ENCODE data around the gene ELP5.

DNA sequence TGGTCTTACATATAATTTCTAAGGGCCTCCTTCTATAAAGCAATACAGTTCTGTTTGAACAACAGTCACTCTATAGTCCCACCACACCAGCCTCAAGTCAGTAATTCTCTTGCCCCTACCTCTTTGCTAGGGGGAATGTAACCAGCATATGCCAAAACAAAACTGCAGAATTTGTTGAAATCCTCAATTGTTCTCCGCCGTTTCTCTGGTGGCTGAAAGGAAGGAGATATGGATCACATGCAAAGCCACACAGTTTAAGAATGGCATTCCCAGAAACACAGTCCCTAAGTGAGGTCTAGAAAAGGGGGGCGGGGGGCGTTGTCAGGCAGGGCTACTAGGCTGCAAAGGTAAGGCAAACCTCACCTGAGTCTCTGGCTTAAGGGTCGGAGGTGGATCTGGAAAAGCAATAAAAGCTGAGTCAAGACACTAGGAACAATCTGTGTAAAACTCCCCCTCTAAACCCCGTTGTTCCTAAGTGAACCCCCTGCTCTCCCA lies 14.7 kb upstream of the ELP5 start:
- TF ChIP-seq CTCF (conservative IDR thresholded peaks at IDR 0.05; ENCODE audit: low read length) = no peak
- no peak for TF ChIP-seq EZH2phosphoT487 (IDR thresholded peaks at IDR 0.05; ENCODE audit: borderline replicate concordance)

All from Loucy (cell line).